Dorsolateral prefrontal cortex (tissue), 118 donors: ENCODE results near the gene TRIM33. TPM values are rescaled to one million over a fixed set of nuclear protein-coding genes. Genes with fewer than 3 reads are reported as not detected.

Experiments used
- total RNA-seq, 120 experiments: library from RNA; stranded (reverse); gene quantifications; one replicate each; pipeline versions ENCODE4 v1.2.3 to v1.2.4, GENCODE V29; 2022

TRIM33 gene
- total RNA-seq, 120 experiments from 2014 or later = 39.0 to 71.8 (median 55.0) TPM

Other genes starting within 250 kb of the TRIM33 start
- 10 to 100 TPM; 20.3 to 90.8 (median 49.2) TPM for gene BCAS2, start 70.4 kb upstream of the TRIM33 start, total RNA-seq
- gene DENND2C, start 158.8 kb upstream of the TRIM33 start, total RNA-seq = 1 to 10 TPM in 103 of 120 experiments, under 1 TPM in 17; 0.66 to 3.0 (median 1.3) TPM
- not detected for gene AMPD1, start 184.3 kb upstream of the TRIM33 start, total RNA-seq
- gene NRAS, start 205.6 kb upstream of the TRIM33 start, total RNA-seq = 10 to 100 TPM; 10.6 to 20.9 (median 16.0) TPM
- 100 to 1,000 TPM; 340 to 487 (median 404) TPM for gene CSDE1, start 246.8 kb upstream of the TRIM33 start, total RNA-seq